Activated CD8-positive, alpha-beta memory T cell treated with anti-CD3 and anti-CD28 coated beads, Interleukin-2, amount 10 ng/mL, durations not matched to agents 7 days and 5 days (primary cell): ENCODE measurements around the gene IFITM5. TPM values are rescaled to one million over a fixed set of nuclear protein-coding genes. Genes with fewer than 3 reads are reported as not detected.

ENCODE experiments used
- ATAC-seq: fragments of 150-1000 bp; cut with Tn5 transposase; one replicate; pipeline ENCODE4 v1.10.0; 2021; ENCODE audit warnings: moderate library complexity
- CTCF ChIA-PET: fragments of 350-600 bp; sonication (Branson Sonifier 250); formaldehyde crosslinking; loops from one replicate; lab custom pipeline; 2021; ENCODE audit warnings: antibody characterized with exemption; lab: Charles Lee
- DNase-seq: peaks from one replicate; pipeline ENCODE4 v3.0.0-alpha.2; 2020
- H3K27ac Mint-ChIP-seq: one replicate; pipeline ENCODE4 v1.8.0; 2021; ENCODE audit warnings: mild to moderate bottlenecking, mixed read lengths
- H3K27me3 Mint-ChIP-seq: one replicate; pipeline ENCODE4 v1.8.0; 2021; ENCODE audit warnings: mixed read lengths
- H3K36me3 Mint-ChIP-seq: one replicate; pipeline ENCODE4 v1.8.0; 2021; ENCODE audit warnings: mild to moderate bottlenecking, mixed read lengths
- H3K4me1 Mint-ChIP-seq: one replicate; pipeline ENCODE4 v1.8.0; 2021; ENCODE audit warnings: mixed read lengths
- H3K4me3 Mint-ChIP-seq: one replicate; pipeline ENCODE4 v1.8.0; 2021; ENCODE audit warnings: mild to moderate bottlenecking, moderate library complexity, mixed read lengths
- H3K9me3 Mint-ChIP-seq: one replicate; pipeline ENCODE4 v1.8.0; 2022; ENCODE audit warnings: low read depth, mixed read lengths
- total RNA-seq, 2 experiments: library from RNA; stranded (reverse); gene quantifications; one replicate each; pipeline ENCODE4 v1.2.3, GENCODE V29; 2021

IFITM5 gene
- total RNA-seq, 2 experiments from 2014 or later = not detected

- Mint-ChIP-seq H3K9me3 (no peaks in the 10 kb centered on the region), H3K4me3 (no peak overlapping the region), H3K4me1 (peaks cover 12% of the 10 kb centered on the region), H3K27ac (peak overlapping the region; percentile 49), H3K27me3 (no peaks in the 10 kb centered on the region), H3K36me3 (peaks cover 48% of the 10 kb centered on the region)
- peak; percentile 97 for ATAC-seq
- peak; percentile 83 for DNase-seq
- CTCF ChIA-PET = interaction anchor here (0.7 to 4.7 kb wide), 37 partner anchors 10 to 472 kb away, joined by 3 to 45 read pairs (median 6); partner anchors contain the start of genes BET1L, IFITM2, IFITM5 and NLRP6
Observed at GRCh38 chr11:250740-251299, 48.5 kb downstream of the IFITM5 start.

GRCh38 chr11:250274-250673 is 49.1 kb downstream of the IFITM5 start:
- H3K36me3 Mint-ChIP-seq = peaks cover 53% of the 10 kb centered on the region
- ATAC-seq (no peak), DNase-seq (no peak)
- H3K4me1 Mint-ChIP-seq = peaks cover 14% of the 10 kb centered on the region
- H3K27me3 Mint-ChIP-seq = no peaks in the 10 kb centered on the region
- H3K27ac Mint-ChIP-seq = no peak overlapping the region
- CTCF ChIA-PET = interaction anchor here (0.7 to 4.7 kb wide), 34 partner anchors 9 to 268 kb away, joined by 3 to 45 read pairs (median 7); partner anchors contain the start of genes BET1L, IFITM2, IFITM5 and NLRP6
- H3K9me3 Mint-ChIP-seq = no peaks in the 10 kb centered on the region
- no peak overlapping the region for H3K4me3 Mint-ChIP-seq

- Mint-ChIP-seq H3K27ac (no peak overlapping the region), H3K4me3 (no peak overlapping the region), H3K27me3 (no peaks in the 10 kb centered on the region), H3K36me3 (peaks cover 59% of the 10 kb centered on the region), H3K9me3 (no peaks in the 10 kb centered on the region), H3K4me1 (peaks cover 22% of the 10 kb centered on the region)
- ATAC-seq (no peak), DNase-seq (no peak)
- CTCF ChIA-PET = interaction anchor here (0.8 to 4.7 kb wide), 7 partner anchors 11 to 199 kb away, joined by 3 to 45 read pairs (median 5); partner anchors contain the start of gene PSMD13
Observed at GRCh38 chr11:249062-249461, 50.3 kb downstream of the IFITM5 start.

Other genes with a start within 250 kb of the IFITM5 start
- gene SCGB1C1, start 106.4 kb downstream of the IFITM5 start, total RNA-seq = not detected
- 10 to 100 TPM; 28.8 to 31.7 TPM for gene BET1L, start 92.1 kb downstream of the IFITM5 start, total RNA-seq
- gene RIC8A, start 91.8 kb downstream of the IFITM5 start, total RNA-seq = 100 to 1,000 TPM; 110 to 113 TPM
- gene SIRT3, start 63.2 kb downstream of the IFITM5 start, total RNA-seq = 10 to 100 TPM; 12.8 to 15.9 TPM
- 100 to 1,000 TPM; 166 to 199 TPM for gene PSMD13, start 62.5 kb downstream of the IFITM5 start, total RNA-seq
- 1 to 10 TPM; 3.8 to 6.9 TPM for gene NLRP6, start 21.1 kb downstream of the IFITM5 start, total RNA-seq
- 100 to 1,000 TPM; 214 to 229 TPM for gene PGGHG, start 10.4 kb downstream of the IFITM5 start, total RNA-seq
- 1,000 to 10,000 TPM in 1 of 2 experiments, 100 to 1,000 TPM in 1; 646 to 1,401 TPM for gene IFITM2, start 8.3 kb upstream of the IFITM5 start, total RNA-seq
- 100 to 1,000 TPM; 459 to 909 TPM for gene IFITM1, start 14.5 kb upstream of the IFITM5 start, total RNA-seq
- 100 to 1,000 TPM in 1 of 2 experiments, 10 to 100 TPM in 1; 53.7 to 166 TPM for gene IFITM3, start 21.3 kb upstream of the IFITM5 start, total RNA-seq
- under 1 TPM in 1 of 2 experiments, not detected in 1; 0.32 TPM for gene B4GALNT4, start 70.0 kb upstream of the IFITM5 start, total RNA-seq
- under 1 TPM; 0.09 to 0.18 TPM for gene PKP3, start 94.7 kb upstream of the IFITM5 start, total RNA-seq
- gene SIGIRR, start 115.5 kb upstream of the IFITM5 start, total RNA-seq = 100 to 1,000 TPM in 1 of 2 experiments, 10 to 100 TPM in 1; 96.2 to 198 TPM
- 10 to 100 TPM; 33.0 to 79.4 TPM for gene ANO9, start 142.5 kb upstream of the IFITM5 start, total RNA-seq
- gene PTDSS2, start 150.8 kb upstream of the IFITM5 start, total RNA-seq = 10 to 100 TPM; 26.6 to 31.2 TPM
- gene RNH1, start 207.7 kb upstream of the IFITM5 start, total RNA-seq = 100 to 1,000 TPM in 1 of 2 experiments, 10 to 100 TPM in 1; 98.4 to 113 TPM
- 10 to 100 TPM; 50.7 to 53.8 TPM for gene HRAS, start 236.1 kb upstream of the IFITM5 start, total RNA-seq
- gene LRRC56, start 238.0 kb upstream of the IFITM5 start, total RNA-seq = 1 to 10 TPM; 1.7 to 2.1 TPM